SW 1271 (cell line): ENCODE results near the gene PCDHB11.
"Not testable (repeated sequence)": the region's sequence is repeated elsewhere in the genome, so short reads cannot be mapped to it uniquely, and the experiment has no call there.

Source experiments
- DNase-seq, 2 experiments: peaks; one replicate each; lab custom pipeline; 2025; lab: John Stamatoyannopoulos, UW

The PCDHB11 gene

GRCh38 chr5:141186897-141187512 lies 12.4 kb upstream of the PCDHB11 start, which contains the start of gene PCDHB9:
PCDHB9 (plus strand) TSS chr5:141187161; CDS start chr5:141187319, 158 bp downstream.
- peak; percentile 16 to 75 for DNase-seq

- DNase-seq: not testable (repeated sequence)
Measured at GRCh38 chr5:141188682-141189081, 10.7 kb upstream of the PCDHB11 start.

GRCh38 chr5:141189131-141189530 lies 10.3 kb upstream of the PCDHB11 start:
- DNase-seq: not testable (repeated sequence)

- peak in 1 of 2 experiments; percentile 66 for DNase-seq
Measured at GRCh38 chr5:141192110-141192725, 7.2 kb upstream of the PCDHB11 start, which contains the start of gene PCDHB10. PCDHB10 (plus strand) TSS chr5:141192353; CDS start chr5:141192553, 200 bp downstream.

GRCh38 chr5:141194332-141194731 lies 5.1 kb upstream of the PCDHB11 start:
- DNase-seq: not testable (repeated sequence)

GRCh38 chr5:141196363-141196762 lies 3.1 kb upstream of the PCDHB11 start:
- no peak for DNase-seq

GRCh38 chr5:141201126-141201525 lies 1.7 kb downstream of the PCDHB11 start:
- not testable (repeated sequence) for DNase-seq

GRCh38 chr5:141201646-141202045 lies 2.2 kb downstream of the PCDHB11 start:
- not testable (repeated sequence) for DNase-seq

- DNase-seq: no peak
Measured at GRCh38 chr5:141208478-141208877, 9.1 kb downstream of the PCDHB11 start, which contains the start of gene PCDHB12. PCDHB12 (plus strand) TSS chr5:141208719; CDS start chr5:141208908, 189 bp downstream.

GRCh38 chr5:141210281-141210680 lies 10.9 kb downstream of the PCDHB11 start:
- not testable (repeated sequence) for DNase-seq

GRCh38 chr5:141210849-141211248 lies 11.4 kb downstream of the PCDHB11 start:
- not testable (repeated sequence) for DNase-seq

- DNase-seq: not testable (repeated sequence)
Measured at GRCh38 chr5:141213656-141214339, 14.4 kb downstream of the PCDHB11 start, which contains the start of gene PCDHB13. PCDHB13 (plus strand) TSS chr5:141213919; CDS start chr5:141214124, 205 bp downstream.

- not testable (repeated sequence) for DNase-seq
Measured at GRCh38 chr5:141214583-141214982, 15.2 kb downstream of the PCDHB11 start.

GRCh38 chr5:141215504-141215903 lies 16.1 kb downstream of the PCDHB11 start:
- not testable (repeated sequence) for DNase-seq

- DNase-seq: not testable (repeated sequence)
Measured at GRCh38 chr5:141216035-141216434, 16.6 kb downstream of the PCDHB11 start.

GRCh38 chr5:141223112-141223783 lies 23.8 kb downstream of the PCDHB11 start, which contains the start of gene PCDHB14:
PCDHB14 (plus strand) TSS chr5:141223343; CDS start chr5:141223506, 163 bp downstream.
- DNase-seq: peak; percentile 16 to 54

- DNase-seq: not testable (repeated sequence)
Measured at GRCh38 chr5:141224844-141225243, 25.4 kb downstream of the PCDHB11 start.

- DNase-seq: not testable (repeated sequence)
Measured at GRCh38 chr5:141225421-141225820, 26.0 kb downstream of the PCDHB11 start.

GRCh38 chr5:141234109-141234667 lies 34.8 kb downstream of the PCDHB11 start:
- DNase-seq: no peak

GRCh38 chr5:141235922-141236321 lies 36.5 kb downstream of the PCDHB11 start:
- DNase-seq: not testable (repeated sequence)
